CD14-positive monocyte (primary cell): ENCODE results near the gene LBX1. TPM values are rescaled to one million over a fixed set of nuclear protein-coding genes. Genes with fewer than 3 reads are reported as not detected.

Experiments
- DNase-seq, 3 donors: peaks; one replicate each; pipeline ENCODE4 v3.0.0-alpha.2; 2011 to 2022
- H2AFZ ChIP-seq: 2 replicates; pipeline ENCODE4 v1.6.0; 2012; ENCODE audit warnings: mild to moderate bottlenecking, low read depth, low read length, inconsistent platforms; ENCODE audit not compliant: insufficient read depth, poor library complexity, severe bottlenecking
- H3K27ac ChIP-seq, 2 donors: 1 replicate in 1 of 2; 2 replicates in 1 of 2; pipeline ENCODE4 v1.5.1; 2012 to 2013; ENCODE audit warnings: low read length in 2 of 2, control low read depth in 1 of 2, inconsistent platforms in 1 of 2, low read depth in 1 of 2, mild to moderate bottlenecking in 1 of 2
- H3K27me3 ChIP-seq, 2 donors: one replicate each; pipeline versions ENCODE4 v1.6.0 to v1.6.1; 2011 to 2013; ENCODE audit warnings: low read length in 2 of 2; ENCODE audit not compliant: control insufficient read depth in 2 of 2, insufficient read depth in 2 of 2
- H3K36me3 ChIP-seq, 2 donors: replicated peaks in 1 of 2; 1 replicate in 1 of 2; 2 replicates in 1 of 2; pipeline versions ENCODE4 v1.5.1 to v1.6.1; 2012 to 2013; ENCODE audit warnings: low read length in 2 of 2, control low read depth in 1 of 2, inconsistent platforms in 1 of 2, mild to moderate bottlenecking in 1 of 2; ENCODE audit not compliant: insufficient read depth in 2 of 2, control insufficient read depth in 1 of 2
- H3K4me1 ChIP-seq, 2 donors: 1 replicate in 1 of 2; 2 replicates in 1 of 2; pipeline versions ENCODE4 v1.5.1 to v1.6.1; 2012 to 2013; ENCODE audit warnings: low read length in 2 of 2, control low read depth in 1 of 2, inconsistent platforms in 1 of 2, mild to moderate bottlenecking in 1 of 2, moderate library complexity in 1 of 2; ENCODE audit not compliant: insufficient read depth in 2 of 2, control insufficient read depth in 1 of 2
- H3K4me2 ChIP-seq: replicated peaks from 2 replicates; pipeline ENCODE3; 2012; ENCODE audit warnings: low read length, moderate library complexity, mild to moderate bottlenecking; ENCODE audit not compliant: poor library complexity, severe bottlenecking; ENCODE audit errors: extremely low read depth
- H3K4me3 ChIP-seq, 3 experiments: fragments of 200-600 bp in 1 of 3; sonication (generic) in 1 of 3; replicated peaks in 1 of 3; 1 replicate in 2 of 3; 2 replicates in 1 of 3; pipeline ENCODE4 v1.5.1; 2011 to 2013; ENCODE audit warnings: low read length in 3 of 3, mild to moderate bottlenecking in 3 of 3, control low read depth in 2 of 3, low read depth in 2 of 3, inconsistent platforms in 1 of 3, moderate library complexity in 1 of 3
- H3K79me2 ChIP-seq: 2 replicates; pipeline ENCODE4 v1.6.0; 2012; ENCODE audit warnings: mild to moderate bottlenecking, control low read depth, inconsistent platforms, low read length, moderate library complexity; ENCODE audit not compliant: insufficient read depth
- H3K9ac ChIP-seq: 2 replicates; pipeline ENCODE4 v1.6.0; 2017; ENCODE audit warnings: low read length, mild to moderate bottlenecking; ENCODE audit not compliant: insufficient read depth, poor library complexity, severe bottlenecking
- H3K9me3 ChIP-seq, 2 donors: replicated peaks in 1 of 2; 1 replicate in 1 of 2; 2 replicates in 1 of 2; pipeline versions ENCODE4 v1.5.1 to v1.6.1; 2012 to 2013; ENCODE audit warnings: low read length in 2 of 2, control low read depth in 1 of 2; ENCODE audit not compliant: control insufficient read depth in 1 of 2, insufficient read depth in 1 of 2
- H4K20me1 ChIP-seq: 2 replicates; pipeline ENCODE4 v1.6.0; 2012; ENCODE audit warnings: mild to moderate bottlenecking, low read length, control low read depth, moderate library complexity; ENCODE audit not compliant: insufficient read depth
- H3K27ac Mint-ChIP-seq, 7 donors: one replicate each; pipeline ENCODE4 v1.8.0; 2020; ENCODE audit warnings: mild to moderate bottlenecking in 7 of 7, mixed read lengths in 7 of 7, moderate library complexity in 6 of 7, inconsistent platforms in 2 of 7
- H3K27me3 Mint-ChIP-seq, 3 donors: one replicate each; pipeline ENCODE4 v1.8.0; 2021 to 2022; ENCODE audit warnings: low read depth in 3 of 3, mild to moderate bottlenecking in 3 of 3, mixed read lengths in 3 of 3, moderate library complexity in 3 of 3, inconsistent platforms in 1 of 3
- H3K36me3 Mint-ChIP-seq, 2 donors: one replicate each; pipeline ENCODE4 v1.8.0; 2020; ENCODE audit warnings: mixed read lengths in 2 of 2, inconsistent platforms in 1 of 2, mild to moderate bottlenecking in 1 of 2
- H3K4me1 Mint-ChIP-seq: one replicate; pipeline ENCODE4 v1.8.0; 2020; ENCODE audit warnings: mild to moderate bottlenecking, mixed read lengths
- H3K4me3 Mint-ChIP-seq, 2 donors: one replicate each; pipeline ENCODE4 v1.8.0; 2020; ENCODE audit warnings: mild to moderate bottlenecking in 2 of 2, mixed read lengths in 2 of 2, moderate library complexity in 1 of 2
- H3K9me3 Mint-ChIP-seq, 7 donors: one replicate each; pipeline ENCODE4 v1.8.0; 2020 to 2022; ENCODE audit warnings: mixed read lengths in 7 of 7, mild to moderate bottlenecking in 6 of 7, moderate library complexity in 6 of 7, inconsistent platforms in 2 of 7
- CTCF ChIP-seq: fragments of 200-600 bp; IDR thresholded peaks from one replicate; pipeline ENCODE4 v1.8.0; 2022; ENCODE audit warnings: antibody characterized with exemption, mild to moderate bottlenecking
- WGBS: methylation state at CpG from one replicate; pipeline ENCODE4 v1.1.5; 2013; ENCODE audit warnings: missing lambda C conversion rate; ENCODE audit not compliant: insufficient coverage; 5-methylcytosine and 5-hydroxymethylcytosine counted together
- intact Hi-C, 2 donors: fragments of 100-400 bp; cut with micrococcal nuclease; formaldehyde crosslinking; loops; one replicate each; pipeline versions ENCODE4 v1.15.0 to v1.15.1; 2023
- polyA plus RNA-seq, 3 donors: library from polyadenylated mRNA; depleted of rRNA in 1 of 3; unstranded in 2 of 3; stranded (reverse) in 1 of 3; fragments of 300-500 nt in 2 of 3; fragments of >200 nt in 1 of 3; fragmentation: Illumina TruSeq in 2 of 3; gene quantifications; 1 replicate in 2 of 3; 2 replicates in 1 of 3; pipeline ENCODE4 v1.2.3, GENCODE V29; 2012 to 2021

Gene LBX1
- polyA plus RNA-seq, 3 donors: not detected

GRCh38 chr10:101195921-101196320, 33.3 kb downstream of the LBX1 start:
- intact Hi-C loops: no loop called here
- DNase-seq: no peak
- no peak overlapping the region for H3K9ac ChIP-seq
- H3K27ac Mint-ChIP-seq: no peak overlapping the region
- H3K4me2 ChIP-seq: no peak overlapping the region
- no peaks in the 10 kb centered on the region for H3K9me3 Mint-ChIP-seq
- peaks cover 3% of the 10 kb centered on the region for H3K4me1 Mint-ChIP-seq
- peaks cover 0 to 9% of the 10 kb centered on the region in 2 donors for H3K27me3 ChIP-seq
- H3K4me3 Mint-ChIP-seq: peak overlapping the region in 1 of 2 donors; percentile 37
- H2AFZ ChIP-seq: no peak overlapping the region
- no peak overlapping the region for H3K27ac ChIP-seq
- H3K27me3 Mint-ChIP-seq: peaks cover 10 to 49% (median 23%) of the 10 kb centered on the region in 3 donors
- H3K4me3 ChIP-seq: no peak overlapping the region
- H3K36me3 Mint-ChIP-seq: no peaks in the 10 kb centered on the region
- H3K79me2 ChIP-seq: no peaks in the 10 kb centered on the region
- 94% methylated on average over 5 of the region's 5 CpGs for WGBS
- no peaks in the 10 kb centered on the region for H3K36me3 ChIP-seq
- H3K9me3 ChIP-seq: no peaks in the 10 kb centered on the region
- H3K4me1 ChIP-seq: no peaks in the 10 kb centered on the region
- no peak for TF ChIP-seq CTCF
- H4K20me1 ChIP-seq: no peaks in the 10 kb centered on the region

- intact Hi-C loops: no loop called here
- Mint-ChIP-seq H3K27me3 (peaks cover 11 to 22% (median 14%) of the 10 kb centered on the region in 3 donors), H3K4me1 (no peaks in the 10 kb centered on the region), H3K36me3 (no peaks in the 10 kb centered on the region), H3K4me3 (no peak overlapping the region), H3K27ac (peak overlapping the region in 1 of 7 donors; percentile 23), H3K9me3 (peaks cover 0 to 1% (median 0%) of the 10 kb centered on the region in 7 donors)
- Histone ChIP-seq H3K9ac (no peak overlapping the region), H4K20me1 (no peaks in the 10 kb centered on the region), H3K9me3 (no peaks in the 10 kb centered on the region), H3K4me2 (no peak overlapping the region), H2AFZ (no peak overlapping the region), H3K79me2 (no peaks in the 10 kb centered on the region), H3K4me3 (no peak overlapping the region), H3K27me3 (peaks cover 0 to 7% of the 10 kb centered on the region in 2 donors), H3K4me1 (no peaks in the 10 kb centered on the region), H3K36me3 (no peaks in the 10 kb centered on the region), H3K27ac (no peak overlapping the region)
- no peak for DNase-seq
- TF ChIP-seq CTCF: no peak
- 69% methylated on average over 11 of the region's 12 CpGs for WGBS
These were observed 39.5 kb downstream of the LBX1 start for GRCh38 chr10:101189461-101190401.
